Nephron (organoid): ENCODE data around the gene DNAJC7.

Source experiments
- H3K27ac Mint-ChIP-seq, 3 experiments: 2 replicates each; pipeline ENCODE4 v1.8.0; 2020; ENCODE audit warnings: mixed read lengths in 3 of 3, mild to moderate bottlenecking in 2 of 3, moderate library complexity in 1 of 3
- H3K27me3 Mint-ChIP-seq: 2 replicates; pipeline ENCODE4 v1.8.0; 2021; ENCODE audit warnings: low read depth, mild to moderate bottlenecking, moderate library complexity, mixed read lengths
- H3K36me3 Mint-ChIP-seq: 2 replicates; pipeline ENCODE4 v1.8.0; 2020; ENCODE audit warnings: low read depth, mixed read lengths
- H3K4me1 Mint-ChIP-seq: 2 replicates; pipeline ENCODE4 v1.8.0; 2020; ENCODE audit warnings: mixed read lengths
- H3K4me3 Mint-ChIP-seq, 3 experiments: 2 replicates each; pipeline ENCODE4 v1.8.0; 2020; ENCODE audit warnings: mild to moderate bottlenecking in 3 of 3, mixed read lengths in 3 of 3, moderate library complexity in 2 of 3
- H3K9me3 Mint-ChIP-seq: 2 replicates; pipeline ENCODE4 v1.8.0; 2020; ENCODE audit warnings: mixed read lengths
- TF ChIP-seq, protein P1 (sequence below), 3 experiments: fragments of 200-600 bp; sonication (generic); IDR thresholded peaks; one replicate each; pipeline ENCODE4 v1.5.0; 2021; ENCODE audit warnings: antibody characterized with exemption in 3 of 3; ENCODE audit not compliant: unreplicated experiment in 3 of 3

Gene DNAJC7

DNA sequence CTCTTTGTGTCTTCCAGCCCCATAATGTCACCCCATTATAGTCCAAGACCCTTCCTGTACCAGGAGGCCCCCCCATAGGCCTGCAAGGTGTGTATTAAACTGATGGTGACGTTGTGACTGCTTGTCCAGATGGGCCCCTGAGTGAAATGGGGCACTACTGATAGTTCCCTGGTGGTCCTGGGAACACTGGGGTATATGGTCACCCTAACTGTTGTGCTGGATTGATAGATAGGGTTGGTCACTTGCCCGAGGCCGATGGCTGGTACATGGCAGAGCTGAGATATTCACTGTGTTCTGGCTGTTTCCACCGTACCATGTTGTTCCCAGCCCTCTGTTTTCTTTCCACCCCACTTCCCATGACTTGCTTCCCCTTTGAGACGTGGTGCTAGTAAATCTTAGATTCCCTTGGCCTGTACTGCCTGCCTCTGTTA, 46.3 kb downstream of the DNAJC7 start:
- Mint-ChIP-seq H3K27me3 (no peaks in the 10 kb centered on the region), H3K36me3 (peaks cover 54% of the 10 kb centered on the region), H3K4me1 (peaks cover 31% of the 10 kb centered on the region), H3K9me3 (no peaks in the 10 kb centered on the region), H3K27ac (peak overlapping the region in 2 of 3 experiments; percentile 37 to 58), H3K4me3 (peak overlapping the region in 2 of 3 experiments; percentile 33 to 51)
- TF ChIP-seq, protein P1, sequence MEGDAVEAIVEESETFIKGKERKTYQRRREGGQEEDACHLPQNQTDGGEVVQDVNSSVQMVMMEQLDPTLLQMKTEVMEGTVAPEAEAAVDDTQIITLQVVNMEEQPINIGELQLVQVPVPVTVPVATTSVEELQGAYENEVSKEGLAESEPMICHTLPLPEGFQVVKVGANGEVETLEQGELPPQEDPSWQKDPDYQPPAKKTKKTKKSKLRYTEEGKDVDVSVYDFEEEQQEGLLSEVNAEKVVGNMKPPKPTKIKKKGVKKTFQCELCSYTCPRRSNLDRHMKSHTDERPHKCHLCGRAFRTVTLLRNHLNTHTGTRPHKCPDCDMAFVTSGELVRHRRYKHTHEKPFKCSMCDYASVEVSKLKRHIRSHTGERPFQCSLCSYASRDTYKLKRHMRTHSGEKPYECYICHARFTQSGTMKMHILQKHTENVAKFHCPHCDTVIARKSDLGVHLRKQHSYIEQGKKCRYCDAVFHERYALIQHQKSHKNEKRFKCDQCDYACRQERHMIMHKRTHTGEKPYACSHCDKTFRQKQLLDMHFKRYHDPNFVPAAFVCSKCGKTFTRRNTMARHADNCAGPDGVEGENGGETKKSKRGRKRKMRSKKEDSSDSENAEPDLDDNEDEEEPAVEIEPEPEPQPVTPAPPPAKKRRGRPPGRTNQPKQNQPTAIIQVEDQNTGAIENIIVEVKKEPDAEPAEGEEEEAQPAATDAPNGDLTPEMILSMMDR (IDR thresholded peaks at IDR 0.05; ENCODE audit: unreplicated experiment in 3 of 3): no peak

DNA sequence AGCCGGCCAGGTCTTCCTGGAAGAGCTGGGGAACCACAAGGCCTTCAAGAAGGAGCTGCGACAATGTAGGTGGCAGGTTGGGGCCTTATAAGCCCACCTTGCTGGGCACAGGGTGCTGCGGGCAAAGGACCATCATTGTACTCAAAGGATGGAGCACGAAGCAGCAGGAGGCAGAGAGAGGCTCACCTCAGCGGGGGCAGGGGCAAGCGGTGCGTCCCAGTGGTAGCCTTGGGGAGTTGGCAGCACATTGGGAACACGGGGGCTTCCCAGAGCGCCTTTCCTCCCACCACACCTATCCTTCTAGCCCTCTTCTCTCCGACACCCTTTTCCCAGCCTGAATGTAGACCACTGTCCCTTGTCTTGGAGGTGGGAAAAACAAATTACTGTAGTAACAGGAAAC, 48.6 kb downstream of the DNAJC7 start:
- TF ChIP-seq, protein P1 (IDR thresholded peaks at IDR 0.05; ENCODE audit: unreplicated experiment in 3 of 3): no peak
- H3K9me3 Mint-ChIP-seq: no peaks in the 10 kb centered on the region
- H3K4me3 Mint-ChIP-seq: peak overlapping the region; percentile 84 to 88 (median 87)
- peaks cover 42% of the 10 kb centered on the region for H3K36me3 Mint-ChIP-seq
- H3K27me3 Mint-ChIP-seq: no peaks in the 10 kb centered on the region
- peaks cover 44% of the 10 kb centered on the region for H3K4me1 Mint-ChIP-seq
- H3K27ac Mint-ChIP-seq: peak overlapping the region in 1 of 3 experiments; percentile 46

DNA sequence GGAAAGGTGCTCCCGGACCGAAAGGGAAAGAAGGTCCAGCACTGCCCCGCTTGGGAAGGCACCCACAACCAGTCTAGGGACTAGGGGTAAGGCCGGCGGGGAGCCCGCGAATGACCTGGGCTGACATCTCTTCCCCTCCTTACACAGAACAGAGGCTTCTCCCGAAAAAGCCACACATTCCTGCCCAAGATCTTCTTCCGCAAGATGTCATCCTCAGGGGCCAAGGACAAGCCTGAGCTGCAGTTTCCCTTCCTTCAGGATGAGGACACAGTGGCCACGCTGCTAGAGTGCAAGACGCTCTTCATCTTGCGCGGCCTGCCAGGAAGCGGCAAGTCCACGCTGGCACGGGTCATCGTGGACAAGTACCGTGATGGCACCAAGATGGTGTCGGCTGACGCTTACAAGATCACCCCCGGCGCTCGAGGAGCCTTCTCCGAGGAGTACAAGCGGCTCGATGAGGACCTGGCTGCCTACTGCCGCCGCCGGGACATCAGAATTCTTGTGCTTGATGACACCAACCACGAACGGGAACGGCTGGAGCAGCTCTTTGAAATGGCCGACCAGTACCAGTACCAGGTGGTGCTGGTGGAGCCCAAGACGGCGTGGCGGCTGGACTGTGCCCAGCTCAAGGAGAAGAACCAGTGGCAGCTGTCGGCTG, 49.2 kb downstream of the DNAJC7 start:
- H3K27me3 Mint-ChIP-seq: no peaks in the 10 kb centered on the region
- TF ChIP-seq, protein P1 (IDR thresholded peaks at IDR 0.05; ENCODE audit: unreplicated experiment in 3 of 3): no peak
- H3K4me3 Mint-ChIP-seq: peak overlapping the region; percentile 84 to 88 (median 87)
- H3K27ac Mint-ChIP-seq: peak overlapping the region; percentile 18 to 59 (median 54)
- H3K4me1 Mint-ChIP-seq: peaks cover 42% of the 10 kb centered on the region
- H3K9me3 Mint-ChIP-seq: no peaks in the 10 kb centered on the region
- peaks cover 36% of the 10 kb centered on the region for H3K36me3 Mint-ChIP-seq

DNA sequence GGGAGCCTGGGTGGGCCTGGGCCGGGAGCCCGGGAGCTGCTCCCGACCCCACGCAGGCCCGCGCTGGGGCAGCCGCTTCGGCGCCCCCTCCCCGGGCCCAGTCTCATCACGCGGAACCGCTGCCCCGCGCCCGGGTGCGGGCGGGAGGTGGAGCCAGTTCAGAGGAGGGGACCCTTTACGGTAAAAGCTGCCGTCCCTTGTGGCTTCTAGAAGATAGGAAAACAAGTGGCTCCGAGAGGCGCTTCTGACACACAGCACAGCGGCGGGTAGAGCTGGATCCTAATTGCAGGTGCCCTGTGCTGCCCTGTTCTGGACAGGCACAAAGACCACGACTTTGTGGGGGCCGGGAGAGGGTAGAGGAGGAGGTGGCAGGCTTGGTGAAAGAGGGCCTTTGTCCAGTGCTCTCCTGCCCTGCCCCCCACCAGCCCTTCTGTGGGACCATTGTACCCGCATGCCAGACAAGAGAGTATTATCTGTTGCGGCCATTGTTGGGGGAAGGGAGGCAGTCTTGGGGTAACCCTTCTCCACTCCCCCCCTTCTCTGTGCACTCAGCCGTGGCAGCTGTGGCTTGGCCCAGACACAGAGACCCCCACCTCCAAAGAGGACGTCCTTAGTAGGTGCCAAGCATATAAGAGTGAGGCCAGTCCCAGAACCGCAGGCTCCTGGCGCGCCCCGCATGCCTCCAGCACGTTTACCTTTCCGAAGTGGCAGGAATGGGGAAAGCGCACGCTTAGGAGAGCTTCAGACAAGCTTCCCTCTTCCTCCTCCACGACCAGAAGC, 49.9 kb downstream of the DNAJC7 start:
- Mint-ChIP-seq H3K4me1 (peaks cover 42% of the 10 kb centered on the region), H3K27ac (peak overlapping the region; percentile 54 to 59 (median 55)), H3K4me3 (peak overlapping the region; percentile 84 to 88 (median 87)), H3K27me3 (no peaks in the 10 kb centered on the region), H3K9me3 (no peaks in the 10 kb centered on the region), H3K36me3 (peaks cover 30% of the 10 kb centered on the region)
- TF ChIP-seq, protein P1 (IDR thresholded peaks at IDR 0.05; ENCODE audit: unreplicated experiment in 3 of 3): no peak

DNA sequence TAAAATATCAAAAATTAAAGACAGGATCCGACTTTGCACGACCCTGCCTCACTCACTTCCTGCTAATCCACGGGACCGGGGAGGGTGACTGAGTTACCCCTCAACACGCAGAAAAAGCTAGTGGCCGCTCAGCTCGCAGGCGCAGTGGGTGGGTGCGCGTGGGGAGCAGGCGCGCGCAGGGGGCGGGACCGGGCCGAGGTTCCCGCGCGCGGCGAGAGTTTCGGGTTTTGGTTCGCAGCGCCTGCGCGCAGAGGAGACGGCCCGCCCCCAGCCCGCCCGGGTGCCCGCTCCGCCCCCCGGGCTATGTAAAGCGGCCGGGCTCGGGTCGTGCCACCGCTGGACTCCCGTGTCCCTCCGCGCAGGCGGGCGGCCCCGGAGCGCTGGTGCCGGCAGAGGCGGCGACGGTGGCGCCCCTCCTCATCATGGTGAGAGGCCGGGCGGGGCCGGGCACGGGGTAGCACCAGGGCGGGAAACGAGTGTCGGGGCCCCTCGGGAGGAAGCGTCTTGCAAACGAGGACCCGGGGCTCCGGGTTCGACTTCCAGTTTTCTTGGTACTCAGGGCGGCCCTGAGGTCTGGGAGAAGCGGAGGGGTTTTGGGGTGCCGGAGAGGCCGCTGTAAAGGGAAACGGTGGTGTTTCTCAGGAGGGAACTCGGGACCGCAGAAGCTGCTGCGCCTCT, 50.6 kb downstream of the DNAJC7 start, which contains the start of gene CNP:
Gene CNP (plus strand): TSS at position 333 of the 678 bp plus-strand sequence. CDS start 90 bp downstream, at position 423.
- Mint-ChIP-seq H3K4me1 (peaks cover 45% of the 10 kb centered on the region), H3K4me3 (peak within 1 kb of the TSS; percentile 84 to 88 (median 87)), H3K9me3 (no peaks in the 10 kb centered on the region), H3K27me3 (peaks cover 5% of the 10 kb centered on the region), H3K27ac (peak within 1 kb of the TSS; percentile 73 to 86 (median 75)), H3K36me3 (peaks cover 28% of the 10 kb centered on the region)
- TF ChIP-seq, protein P1 (IDR thresholded peaks at IDR 0.05; ENCODE audit: unreplicated experiment in 3 of 3): no peak
